Measurements from ENCODE around the gene VGLL1. TPM values are rescaled to one million over a fixed set of nuclear protein-coding genes. Genes with fewer than 3 reads are reported as not detected.

Gene VGLL1
- total RNA-seq, 1 donor from 2014 or later, result not detected

Small RNA genes within 50 kb of the gene (microRNA-seq; reads per million reads assigned to microRNA genes)
- 4.0 reads per million for gene MIR934 (ENCODE audit: borderline number of aligned reads)

Other genes starting within 250 kb of the VGLL1 start
- 0.27 TPM for gene ADGRG4, start 231.3 kb upstream of the VGLL1 start, total RNA-seq
- not detected for gene BRS3, start 44.3 kb upstream of the VGLL1 start, total RNA-seq
- gene HTATSF1, start 34.6 kb upstream of the VGLL1 start, total RNA-seq, result 27.4 TPM
- gene CD40LG, start 115.9 kb downstream of the VGLL1 start, total RNA-seq, result 1.3 TPM
- 33.7 TPM for gene ARHGEF6, start 248.7 kb downstream of the VGLL1 start, total RNA-seq

All from lower lobe of right lung (tissue), 1 donor.